ENCODE data around the gene TMEM61.
"Not testable (repeated sequence)": the region's sequence is repeated elsewhere in the genome, so short reads cannot be mapped to it uniquely, and the experiment has no call there.

- not testable (repeated sequence) for TF ChIP-seq TAF1 (IDR thresholded peaks at IDR 0.05; ENCODE audit: borderline replicate concordance, low read depth, low read length); POLR2A (IDR thresholded peaks at IDR 0.05; ENCODE audit: low read depth, low read length)
Measured at GRCh38 chr1:54963829-54964228, 16.6 kb upstream of the TMEM61 start.

Data from GM12892 (cell line).